Neural crest cell (in vitro differentiated cells): ENCODE results near the gene GAST. TPM values are rescaled to one million over a fixed set of nuclear protein-coding genes. Genes with fewer than 3 reads are reported as not detected.

Source experiments
- DNase-seq: peaks from one replicate; pipeline ENCODE4 v3.0.0; 2021; ENCODE audit warnings: low read depth, mixed read lengths, low spot score
- H3K27ac Mint-ChIP-seq: one replicate; pipeline ENCODE4 v1.8.0; 2021; ENCODE audit warnings: mild to moderate bottlenecking, mixed read lengths; ENCODE audit not compliant: unreplicated experiment
- H3K27me3 Mint-ChIP-seq: 2 replicates; pipeline ENCODE4 v1.8.0; 2021; ENCODE audit warnings: low read depth, mild to moderate bottlenecking, mixed read lengths
- H3K36me3 Mint-ChIP-seq: 2 replicates; pipeline ENCODE4 v1.8.0; 2021; ENCODE audit warnings: low read depth, mild to moderate bottlenecking, mixed read lengths
- H3K4me1 Mint-ChIP-seq: 2 replicates; pipeline ENCODE4 v1.8.0; 2021; ENCODE audit warnings: mixed read lengths
- H3K4me3 Mint-ChIP-seq: one replicate; pipeline ENCODE4 v1.8.0; 2021; ENCODE audit warnings: mild to moderate bottlenecking, mixed read lengths
- H3K9me3 Mint-ChIP-seq: 2 replicates; pipeline ENCODE4 v1.8.0; 2021; ENCODE audit warnings: mixed read lengths
- total RNA-seq: library from RNA; stranded (reverse); gene quantifications from 2 replicates; pipeline ENCODE4 v1.2.1, GENCODE V29; 2021
- TF ChIP-seq, protein P1 (sequence below): fragments of 200-600 bp; sonication (generic); conservative IDR thresholded peaks from 2 replicates; pipeline ENCODE4 v1.5.0; 2021; ENCODE audit warnings: antibody characterized with exemption, mild to moderate bottlenecking

The GAST gene
- total RNA-seq, 1 donor from 2014 or later = not detected

DNA sequence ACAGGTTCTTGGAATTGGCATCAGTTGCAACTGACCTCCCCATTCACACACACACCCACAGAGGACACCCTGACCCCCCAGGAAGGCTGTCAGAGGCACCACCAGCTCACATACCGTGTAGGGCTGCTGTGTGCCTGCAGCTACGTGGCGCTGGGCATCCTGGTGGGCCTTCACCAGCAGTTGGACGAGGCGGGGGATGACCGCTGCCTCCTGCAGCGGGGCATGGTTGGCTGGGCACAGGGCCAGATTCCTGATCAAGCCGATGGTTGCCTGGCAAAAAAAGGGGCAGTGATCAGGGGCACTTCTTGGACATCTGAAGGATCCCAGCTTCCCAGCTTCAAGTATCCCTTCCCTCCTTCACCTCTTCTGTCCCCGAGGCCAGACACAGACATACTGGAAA, 46.5 kb downstream of the GAST start:
- TF ChIP-seq, protein P1, sequence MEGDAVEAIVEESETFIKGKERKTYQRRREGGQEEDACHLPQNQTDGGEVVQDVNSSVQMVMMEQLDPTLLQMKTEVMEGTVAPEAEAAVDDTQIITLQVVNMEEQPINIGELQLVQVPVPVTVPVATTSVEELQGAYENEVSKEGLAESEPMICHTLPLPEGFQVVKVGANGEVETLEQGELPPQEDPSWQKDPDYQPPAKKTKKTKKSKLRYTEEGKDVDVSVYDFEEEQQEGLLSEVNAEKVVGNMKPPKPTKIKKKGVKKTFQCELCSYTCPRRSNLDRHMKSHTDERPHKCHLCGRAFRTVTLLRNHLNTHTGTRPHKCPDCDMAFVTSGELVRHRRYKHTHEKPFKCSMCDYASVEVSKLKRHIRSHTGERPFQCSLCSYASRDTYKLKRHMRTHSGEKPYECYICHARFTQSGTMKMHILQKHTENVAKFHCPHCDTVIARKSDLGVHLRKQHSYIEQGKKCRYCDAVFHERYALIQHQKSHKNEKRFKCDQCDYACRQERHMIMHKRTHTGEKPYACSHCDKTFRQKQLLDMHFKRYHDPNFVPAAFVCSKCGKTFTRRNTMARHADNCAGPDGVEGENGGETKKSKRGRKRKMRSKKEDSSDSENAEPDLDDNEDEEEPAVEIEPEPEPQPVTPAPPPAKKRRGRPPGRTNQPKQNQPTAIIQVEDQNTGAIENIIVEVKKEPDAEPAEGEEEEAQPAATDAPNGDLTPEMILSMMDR = no peak
- H3K9me3 Mint-ChIP-seq = no peaks in the 10 kb centered on the region
- no peaks in the 10 kb centered on the region for H3K4me1 Mint-ChIP-seq
- no peaks in the 10 kb centered on the region for H3K27me3 Mint-ChIP-seq
- peaks cover 5% of the 10 kb centered on the region for H3K36me3 Mint-ChIP-seq
- no peak for DNase-seq
- no peak overlapping the region for H3K4me3 Mint-ChIP-seq
- no peak overlapping the region for H3K27ac Mint-ChIP-seq

DNA sequence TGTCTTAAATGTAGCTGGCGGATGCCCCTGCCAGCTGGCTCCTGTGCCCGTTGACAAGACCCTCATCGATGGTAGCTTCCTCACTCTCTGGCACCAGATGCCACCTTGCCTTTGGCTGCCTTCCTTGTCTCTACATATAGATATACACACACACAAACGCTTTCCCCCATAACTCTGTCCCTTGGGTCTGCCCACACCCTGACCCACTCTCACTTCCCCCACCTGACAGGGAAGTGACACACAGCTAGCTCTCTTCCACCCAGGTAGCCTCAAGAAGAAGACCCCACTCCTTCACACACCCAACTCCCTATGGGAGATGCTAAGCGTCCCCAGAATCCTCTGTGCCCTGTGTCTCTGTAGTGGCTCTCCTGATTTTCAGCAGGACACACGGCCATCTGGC, 48.7 kb downstream of the GAST start:
- TF ChIP-seq, protein P1 = no peak
- peak overlapping the region; percentile 72 for H3K27ac Mint-ChIP-seq
- no peaks in the 10 kb centered on the region for H3K4me1 Mint-ChIP-seq
- H3K4me3 Mint-ChIP-seq = no peak overlapping the region
- H3K36me3 Mint-ChIP-seq = peaks cover 5% of the 10 kb centered on the region
- no peaks in the 10 kb centered on the region for H3K27me3 Mint-ChIP-seq
- no peak for DNase-seq
- no peaks in the 10 kb centered on the region for H3K9me3 Mint-ChIP-seq

DNA sequence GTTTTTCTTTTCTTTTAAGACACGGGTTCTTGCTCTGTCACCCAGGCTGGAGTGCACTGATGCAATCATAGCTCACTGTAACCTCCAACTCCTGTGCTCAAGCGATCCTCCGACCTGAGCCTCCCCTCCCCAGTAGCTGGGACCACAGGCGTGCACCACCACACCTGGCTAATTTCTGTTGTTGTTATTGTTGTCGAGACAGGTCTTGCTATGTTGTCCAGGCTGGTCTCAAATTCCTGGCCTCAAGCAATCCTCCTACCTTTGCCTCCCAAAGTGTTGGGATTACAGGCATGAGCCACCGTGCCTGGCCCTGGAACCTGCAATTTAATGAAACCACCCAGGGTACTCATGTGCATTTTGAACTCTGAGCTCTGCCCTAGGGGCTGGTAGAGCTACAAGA, 50.3 kb downstream of the GAST start:
- Mint-ChIP-seq H3K4me1 (no peaks in the 10 kb centered on the region), H3K4me3 (no peak overlapping the region), H3K27ac (peak overlapping the region; percentile 50), H3K36me3 (peaks cover 5% of the 10 kb centered on the region), H3K9me3 (no peaks in the 10 kb centered on the region), H3K27me3 (no peaks in the 10 kb centered on the region)
- no peak for DNase-seq
- TF ChIP-seq, protein P1 = no peak

DNA sequence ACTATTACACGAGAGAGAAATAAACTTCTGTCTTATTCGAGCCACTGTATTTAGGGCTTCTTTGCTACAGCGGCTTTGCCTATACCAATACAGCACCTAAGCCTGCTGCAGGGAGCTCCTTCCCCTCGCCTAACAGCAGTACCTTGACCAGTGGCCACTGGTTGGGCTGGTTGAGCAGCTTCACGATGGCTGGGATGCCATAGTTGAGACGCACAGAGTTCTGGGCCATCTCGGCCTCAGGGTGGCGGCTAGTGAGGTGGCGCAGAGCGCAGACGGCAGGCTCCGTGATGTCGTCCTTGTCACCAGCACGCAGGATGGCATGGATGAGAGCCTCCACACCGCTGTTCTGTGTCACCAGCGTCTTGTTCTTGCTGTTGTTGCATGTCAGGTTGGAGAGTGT, 50.7 kb downstream of the GAST start:
- no peak for DNase-seq
- Mint-ChIP-seq H3K27me3 (no peaks in the 10 kb centered on the region), H3K9me3 (no peaks in the 10 kb centered on the region), H3K36me3 (peaks cover 5% of the 10 kb centered on the region), H3K4me3 (no peak overlapping the region), H3K27ac (peak overlapping the region; percentile 83), H3K4me1 (no peaks in the 10 kb centered on the region)
- TF ChIP-seq, protein P1 = no peak

DNA sequence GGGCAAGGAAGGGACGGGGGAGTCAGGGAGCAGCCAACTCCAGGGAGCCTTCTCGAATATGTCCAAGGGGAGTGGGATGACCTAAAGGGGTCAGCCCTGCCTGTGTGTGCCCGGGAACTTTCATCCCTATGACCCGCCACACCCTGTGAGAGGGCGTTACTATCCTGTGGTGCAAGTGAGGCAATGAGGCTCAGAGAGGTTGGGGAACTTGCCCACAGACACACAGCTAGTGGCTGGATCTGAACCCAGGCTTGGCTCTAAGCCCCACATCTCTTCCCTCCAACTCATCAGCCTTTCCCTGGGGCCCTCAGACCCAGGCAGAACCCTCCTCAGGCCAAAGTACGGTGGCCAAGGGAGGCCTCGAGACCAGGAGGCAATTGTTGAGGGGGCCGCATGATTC, 51.2 kb downstream of the GAST start:
- DNase-seq = no peak
- no peaks in the 10 kb centered on the region for H3K9me3 Mint-ChIP-seq
- peak overlapping the region; percentile 83 for H3K27ac Mint-ChIP-seq
- TF ChIP-seq, protein P1 = no peak
- H3K4me1 Mint-ChIP-seq = no peaks in the 10 kb centered on the region
- no peak overlapping the region for H3K4me3 Mint-ChIP-seq
- H3K27me3 Mint-ChIP-seq = no peaks in the 10 kb centered on the region
- H3K36me3 Mint-ChIP-seq = peaks cover 5% of the 10 kb centered on the region

Other genes starting within 250 kb of the GAST start
- gene KRT32, start 244.9 kb upstream of the GAST start, total RNA-seq = not detected in 2 replicates
- not detected in 2 replicates for gene KRT35, start 231.2 kb upstream of the GAST start, total RNA-seq
- gene KRT36, start 222.4 kb upstream of the GAST start, total RNA-seq = not detected in 2 replicates
- gene KRT13, start 206.7 kb upstream of the GAST start, total RNA-seq = not detected in 2 replicates
- gene KRT15, start 193.4 kb upstream of the GAST start, total RNA-seq = not detected in 2 replicates
- 0.35 and 0.80 TPM in 2 replicates for gene KRT19, start 184.0 kb upstream of the GAST start, total RNA-seq
- not detected in 2 replicates for gene KRT9, start 140.3 kb upstream of the GAST start, total RNA-seq
- not detected in 2 replicates for gene KRT14, start 125.4 kb upstream of the GAST start, total RNA-seq
- gene KRT16, start 99.6 kb upstream of the GAST start, total RNA-seq = not detected in 2 replicates
- gene KRT17, start 87.8 kb upstream of the GAST start, total RNA-seq = not detected in 2 replicates
- gene EIF1, start 23.4 kb upstream of the GAST start, total RNA-seq = 617 and 620 TPM in 2 replicates
- gene HAP1, start 22.3 kb downstream of the GAST start, total RNA-seq = 1.5 and 1.6 TPM in 2 replicates
- 20.6 and 23.5 TPM in 2 replicates for gene JUP, start 74.4 kb downstream of the GAST start, total RNA-seq
- 40.3 and 42.3 TPM in 2 replicates for gene P3H4, start 99.6 kb downstream of the GAST start, total RNA-seq
- gene FKBP10, start 100.7 kb downstream of the GAST start, total RNA-seq = 259 and 262 TPM in 2 replicates
- 120 and 123 TPM in 2 replicates for gene NT5C3B, start 123.9 kb downstream of the GAST start, total RNA-seq
- not detected in 2 replicates for gene KLHL10, start 125.5 kb downstream of the GAST start, total RNA-seq
- 20.4 and 20.6 TPM in 2 replicates for gene KLHL11, start 153.1 kb downstream of the GAST start, total RNA-seq
- 421 and 422 TPM in 2 replicates for gene ACLY, start 206.6 kb downstream of the GAST start, total RNA-seq
- gene ODAD4, start 218.3 kb downstream of the GAST start, total RNA-seq = 4.2 and 4.8 TPM in 2 replicates